Hepatocyte (in vitro differentiated cells): ENCODE results near the gene CNOT9. TPM values are rescaled to one million over a fixed set of nuclear protein-coding genes. Genes with fewer than 3 reads are reported as not detected.

ENCODE experiments used
- DNase-seq: peaks from one replicate; pipeline ENCODE4 v3.0.0-alpha.2; 2016; ENCODE audit warnings: low spot score
- H2AFZ ChIP-seq: fragments of 200-600 bp; sonication (generic); 2 replicates; pipeline ENCODE4 v1.6.0; 2016; ENCODE audit warnings: antibody characterized with exemption, mild to moderate bottlenecking
- H3K27ac ChIP-seq: fragments of 200-600 bp; sonication (generic); 2 replicates; pipeline ENCODE4 v1.5.1; 2016; ENCODE audit warnings: mild to moderate bottlenecking
- H3K27me3 ChIP-seq: fragments of 200-600 bp; sonication (generic); 2 replicates; pipeline ENCODE4 v1.6.1; 2016
- H3K36me3 ChIP-seq: fragments of 200-600 bp; sonication (generic); replicated peaks from 2 replicates; pipeline ENCODE4 v1.5.1; 2016; ENCODE audit warnings: low read depth; ENCODE audit not compliant: insufficient read depth
- H3K4me1 ChIP-seq: fragments of 200-600 bp; sonication (generic); 2 replicates; pipeline ENCODE4 v1.5.1; 2016; ENCODE audit warnings: mild to moderate bottlenecking, moderate library complexity; ENCODE audit not compliant: insufficient read depth
- H3K4me2 ChIP-seq: fragments of 200-600 bp; sonication (generic); 2 replicates; pipeline ENCODE4 v1.6.0; 2016
- H3K4me3 ChIP-seq: fragments of 200-600 bp; sonication (generic); 2 replicates; pipeline ENCODE4 v1.5.1; 2016; ENCODE audit warnings: mild to moderate bottlenecking
- H3K79me2 ChIP-seq: fragments of 200-600 bp; sonication (generic); 2 replicates; pipeline ENCODE4 v1.6.0; 2017; ENCODE audit warnings: mild to moderate bottlenecking
- H3K9me2 ChIP-seq: fragments of 200-600 bp; sonication (generic); replicated peaks from 2 replicates; pipeline ENCODE4 v1.6.0; 2017; ENCODE audit warnings: mild to moderate bottlenecking; ENCODE audit not compliant: insufficient read depth
- H3K9me3 ChIP-seq: fragments of 200-600 bp; sonication (generic); 2 replicates; pipeline ENCODE4 v1.5.1; 2016; ENCODE audit warnings: low read depth, mild to moderate bottlenecking
- H4K20me1 ChIP-seq: fragments of 200-600 bp; sonication (generic); 2 replicates; pipeline ENCODE4 v1.6.0; 2016; ENCODE audit warnings: mild to moderate bottlenecking; ENCODE audit not compliant: insufficient read depth, poor library complexity, severe bottlenecking
- CTCF ChIP-seq: fragments of 200-600 bp; sonication (generic); IDR thresholded peaks from 2 replicates; pipeline ENCODE4 v1.5.1; 2016; ENCODE audit warnings: antibody characterized with exemption, mild to moderate bottlenecking; ENCODE audit not compliant: poor library complexity
- EZH2 ChIP-seq: fragments of 200-600 bp; sonication (generic); IDR thresholded peaks from 2 replicates; pipeline ENCODE4 v1.6.1; 2016; ENCODE audit warnings: antibody characterized with exemption, mild to moderate bottlenecking, borderline replicate concordance
- EZH2phosphoT487 ChIP-seq: fragments of 200-600 bp; sonication (generic); IDR thresholded peaks from one replicate; pipeline ENCODE4 v1.6.1; 2018; ENCODE audit warnings: antibody characterized with exemption, mild to moderate bottlenecking, low read depth, moderate library complexity; ENCODE audit not compliant: unreplicated experiment, severe bottlenecking
- WGBS: methylation state at CpG from one replicate; pipeline ENCODE4 v1.1.6; 2016; ENCODE audit warnings: low lambda C conversion rate; ENCODE audit errors: missing lambda C conversion rate; 5-methylcytosine and 5-hydroxymethylcytosine counted together
- polyA plus RNA-seq: library from polyadenylated mRNA; unstranded; fragments of >200 nt; fragmentation: Nextera tagmentation; extraction: Ambion mirVana; gene quantifications from 2 replicates; pipeline ENCODE4 v1.2.1, GENCODE V29; 2016
- total RNA-seq: library from RNA; depleted of rRNA; stranded (reverse); fragments of >200 nt; gene quantifications from 2 replicates; pipeline ENCODE4 v1.2.3, GENCODE V29; 2014

The CNOT9 gene
- total and polyA plus RNA-seq, 2 experiments from 2014 or later, result 21.4 to 51.3 TPM

GRCh38 chr2:218631837-218632236 lies 63.2 kb downstream of the CNOT9 start:
- Histone ChIP-seq H3K36me3 (no peaks in the 10 kb centered on the region), H3K4me1 (no peaks in the 10 kb centered on the region), H3K27me3 (no peaks in the 10 kb centered on the region), H3K9me3 (no peaks in the 10 kb centered on the region), H3K4me3 (no peak overlapping the region), H4K20me1 (no peaks in the 10 kb centered on the region), H3K79me2 (no peaks in the 10 kb centered on the region), H2AFZ (no peak overlapping the region), H3K27ac (no peak overlapping the region), H3K9me2 (no peaks in the 10 kb centered on the region), H3K4me2 (no peak overlapping the region)
- WGBS, result 89% methylated on average over 4 of the region's 4 CpGs
- DNase-seq, result no peak
- no peak for TF ChIP-seq EZH2
- TF ChIP-seq EZH2phosphoT487, result no peak
- no peak for TF ChIP-seq CTCF

GRCh38 chr2:218635719-218636118 lies 67.1 kb downstream of the CNOT9 start:
- H3K79me2 ChIP-seq, result no peaks in the 10 kb centered on the region
- no peaks in the 10 kb centered on the region for H3K9me2 ChIP-seq
- WGBS, result 99% methylated on average over 5 of the region's 5 CpGs
- no peak overlapping the region for H2AFZ ChIP-seq
- no peaks in the 10 kb centered on the region for H4K20me1 ChIP-seq
- no peak overlapping the region for H3K4me2 ChIP-seq
- no peak for DNase-seq
- H3K4me3 ChIP-seq, result no peak overlapping the region
- no peaks in the 10 kb centered on the region for H3K9me3 ChIP-seq
- H3K27ac ChIP-seq, result no peak overlapping the region
- TF ChIP-seq EZH2 (no peak), EZH2phosphoT487 (no peak), CTCF (no peak)
- peaks cover 5% of the 10 kb centered on the region for H3K36me3 ChIP-seq
- H3K27me3 ChIP-seq, result no peaks in the 10 kb centered on the region
- no peaks in the 10 kb centered on the region for H3K4me1 ChIP-seq

GRCh38 chr2:218638372-218638771 lies 69.7 kb downstream of the CNOT9 start:
- 99% methylated on average over 18 of the region's 18 CpGs for WGBS
- Histone ChIP-seq H3K79me2 (no peaks in the 10 kb centered on the region), H3K27me3 (no peaks in the 10 kb centered on the region), H2AFZ (no peak overlapping the region), H3K27ac (no peak overlapping the region), H3K9me2 (no peaks in the 10 kb centered on the region), H3K4me2 (no peak overlapping the region), H3K4me3 (no peak overlapping the region), H3K9me3 (no peaks in the 10 kb centered on the region), H3K4me1 (no peaks in the 10 kb centered on the region), H3K36me3 (peaks cover 5% of the 10 kb centered on the region), H4K20me1 (no peaks in the 10 kb centered on the region)
- TF ChIP-seq EZH2phosphoT487 (no peak), CTCF (no peak), EZH2 (no peak)
- DNase-seq, result no peak

- WGBS, result 96% methylated on average over 18 of the region's 18 CpGs
Observed at GRCh38 chr2:218642121-218642656, 73.5 kb downstream of the CNOT9 start.

More at GRCh38 chr2:218642121-218642656, 73.5 kb downstream of the CNOT9 start:
- H2AFZ ChIP-seq, result no peak overlapping the region
- peaks cover 5% of the 10 kb centered on the region for H3K36me3 ChIP-seq
- H3K9me2 ChIP-seq, result no peaks in the 10 kb centered on the region
- H3K4me2 ChIP-seq, result no peak overlapping the region
- H4K20me1 ChIP-seq, result no peaks in the 10 kb centered on the region
- H3K27ac ChIP-seq, result no peak overlapping the region
- H3K4me3 ChIP-seq, result no peak overlapping the region
- TF ChIP-seq EZH2phosphoT487 (no peak), EZH2 (no peak), CTCF (no peak)
- H3K79me2 ChIP-seq, result no peaks in the 10 kb centered on the region
- no peaks in the 10 kb centered on the region for H3K9me3 ChIP-seq
- no peaks in the 10 kb centered on the region for H3K4me1 ChIP-seq
- DNase-seq, result no peak
- H3K27me3 ChIP-seq, result no peaks in the 10 kb centered on the region
